Neuronal stem cell (in vitro differentiated cells): ENCODE data around the gene CHRDL2.
"Not testable (repeated sequence)": the region's sequence is repeated elsewhere in the genome, so short reads cannot be mapped to it uniquely, and the experiment has no call there.

Experiments
- DNase-seq: peaks from one replicate; pipeline ENCODE4 v3.0.0-alpha.2; 2013; ENCODE audit warnings: low spot score
- H2AFZ ChIP-seq: one replicate; pipeline ENCODE4 v1.6.1; 2013; ENCODE audit warnings: mild to moderate bottlenecking, low read length, inconsistent platforms
- H2AK5ac ChIP-seq: 2 replicates; pipeline ENCODE4 v1.6.1; 2013; ENCODE audit warnings: low read depth, mild to moderate bottlenecking, inconsistent platforms, low read length, moderate library complexity, mixed read lengths
- H2BK120ac ChIP-seq: 2 replicates; pipeline ENCODE4 v1.6.1; 2013; ENCODE audit warnings: low read depth, mild to moderate bottlenecking, inconsistent platforms, low read length, moderate library complexity, mixed read lengths
- H2BK12ac ChIP-seq: one replicate; pipeline ENCODE4 v1.6.1; 2013; ENCODE audit warnings: low read length, inconsistent platforms
- H2BK15ac ChIP-seq: 2 replicates; pipeline ENCODE4 v1.6.1; 2013; ENCODE audit warnings: mild to moderate bottlenecking, low read length, inconsistent platforms, mixed read lengths
- H2BK5ac ChIP-seq: one replicate; pipeline ENCODE4 v1.6.1; 2013; ENCODE audit warnings: inconsistent platforms, mild to moderate bottlenecking, low read length, moderate library complexity
- H3K14ac ChIP-seq: one replicate; pipeline ENCODE4 v1.6.1; 2013; ENCODE audit warnings: low read length, inconsistent platforms
- H3K18ac ChIP-seq: 2 replicates; pipeline ENCODE4 v1.6.1; 2013; ENCODE audit warnings: low read length, inconsistent platforms
- H3K23ac ChIP-seq: 2 replicates; pipeline ENCODE4 v1.6.1; 2013; ENCODE audit warnings: low read depth, mild to moderate bottlenecking, mixed read lengths, low read length, inconsistent platforms; ENCODE audit not compliant: poor library complexity
- H3K27ac ChIP-seq: replicated peaks from 3 replicates; pipeline ENCODE4 v1.5.1; 2013; ENCODE audit warnings: low read length, inconsistent platforms
- H3K27me3 ChIP-seq, 3 experiments: 2 replicates each; pipeline ENCODE4 v1.6.1; 2013; ENCODE audit warnings: low read length in 3 of 3, mild to moderate bottlenecking in 2 of 3, inconsistent platforms in 1 of 3, low read depth in 1 of 3, mixed read lengths in 1 of 3, moderate library complexity in 1 of 3; ENCODE audit not compliant: control insufficient read depth in 3 of 3, insufficient read depth in 3 of 3
- H3K36me3 ChIP-seq, 2 donors: replicated peaks in 1 of 2; 2 replicates each; pipeline ENCODE4 v1.6.1; 2013; ENCODE audit warnings: low read length in 2 of 2; ENCODE audit not compliant: control insufficient read depth in 2 of 2, insufficient read depth in 2 of 2
- H3K4ac ChIP-seq: 2 replicates; pipeline ENCODE4 v1.6.1; 2013; ENCODE audit warnings: inconsistent platforms, mild to moderate bottlenecking, low read length, moderate library complexity
- H3K4me1 ChIP-seq, 2 donors: 1 replicate in 1 of 2; 2 replicates in 1 of 2; pipeline ENCODE4 v1.6.1; 2013; ENCODE audit warnings: low read length in 2 of 2, low read depth in 1 of 2; ENCODE audit not compliant: control insufficient read depth in 2 of 2, insufficient read depth in 1 of 2
- H3K4me2 ChIP-seq: one replicate; pipeline ENCODE4 v1.6.1; 2013; ENCODE audit warnings: mild to moderate bottlenecking, low read length, inconsistent platforms; ENCODE audit not compliant: insufficient read depth, poor library complexity, severe bottlenecking
- H3K4me3 ChIP-seq, 2 donors: 2 replicates each; pipeline ENCODE4 v1.5.1; 2013; ENCODE audit warnings: low read length in 2 of 2, mild to moderate bottlenecking in 2 of 2, inconsistent platforms in 1 of 2, moderate library complexity in 1 of 2
- H3K79me1 ChIP-seq: one replicate; pipeline ENCODE4 v1.6.1; 2013; ENCODE audit warnings: low read depth, mild to moderate bottlenecking, inconsistent platforms, low read length, moderate library complexity
- H3K9ac ChIP-seq: one replicate; pipeline ENCODE4 v1.6.1; 2013; ENCODE audit warnings: mild to moderate bottlenecking, low read depth, low read length, inconsistent platforms; ENCODE audit not compliant: poor library complexity
- H3K9me3 ChIP-seq, 2 donors: replicated peaks in 1 of 2; 2 replicates each; pipeline versions ENCODE3 to v1.6.1; 2013; ENCODE audit warnings: low read length in 2 of 2, mild to moderate bottlenecking in 2 of 2, inconsistent platforms in 1 of 2, low read depth in 1 of 2, mixed read lengths in 1 of 2, moderate library complexity in 1 of 2; ENCODE audit not compliant: control insufficient read depth in 2 of 2, insufficient read depth in 1 of 2
- H4K8ac ChIP-seq: one replicate; pipeline ENCODE4 v1.6.1; 2013; ENCODE audit warnings: low read depth, mild to moderate bottlenecking, inconsistent platforms, low read length, moderate library complexity
- H4K91ac ChIP-seq: one replicate; pipeline ENCODE4 v1.6.1; 2013; ENCODE audit warnings: low read length, low read depth, mild to moderate bottlenecking, inconsistent platforms; ENCODE audit not compliant: poor library complexity
- WGBS, 2 donors: extraction: QIAGEN DNeasy Blood & Tissue Kit; methylation state at CpG; one replicate each; pipeline ENCODE4 v1.1.7; 2013; ENCODE audit warnings: missing lambda C conversion rate in 2 of 2, mixed read lengths in 1 of 2; ENCODE audit not compliant: insufficient read length in 2 of 2, insufficient replicate concordance in 1 of 2; ENCODE audit errors: extremely low coverage in 2 of 2; 5-methylcytosine and 5-hydroxymethylcytosine counted together

The CHRDL2 gene

DNA sequence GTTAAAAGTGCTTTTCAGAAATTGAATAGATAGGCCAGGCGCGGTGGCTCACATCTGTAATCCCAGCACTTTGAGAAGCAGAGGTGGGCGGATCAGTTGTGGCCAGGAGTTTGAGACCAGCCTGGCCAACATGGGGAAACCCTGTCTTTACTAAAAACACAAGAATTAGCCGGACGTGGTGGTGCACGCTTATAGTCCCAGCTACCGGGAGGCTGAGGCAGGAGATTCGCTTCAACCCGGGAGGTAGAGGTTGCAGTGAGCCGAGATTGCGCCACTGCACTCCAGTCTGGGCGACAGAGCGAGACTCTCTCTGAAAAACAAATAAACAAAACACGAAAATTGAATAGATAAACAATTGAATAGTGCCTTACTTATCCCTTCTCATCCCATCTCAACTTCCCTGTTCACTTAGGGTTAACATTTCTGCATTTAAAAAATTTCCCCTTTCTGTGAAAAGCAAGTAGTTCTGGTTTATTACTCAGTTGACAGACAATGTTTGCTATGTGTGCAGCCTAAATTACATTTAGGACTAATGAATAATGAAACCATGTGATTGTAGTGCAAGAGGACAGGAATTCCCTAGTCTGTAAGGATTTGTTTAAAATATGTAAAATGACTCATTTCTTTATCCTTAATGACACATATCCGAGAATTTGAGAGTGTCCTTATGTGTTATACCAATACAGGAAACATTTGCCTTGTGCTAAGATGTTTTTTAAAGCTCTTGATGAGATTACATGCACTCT, 23.5 kb upstream of the CHRDL2 start:
- Histone ChIP-seq H2BK120ac (no peak overlapping the region), H2BK15ac (no peak overlapping the region), H3K4me1 (peaks cover 4% of the 10 kb centered on the region in 2 donors), H3K9me3 (no peaks in the 10 kb centered on the region), H2BK5ac (no peak overlapping the region), H2AFZ (no peak overlapping the region), H3K36me3 (peaks cover 0 to 15% of the 10 kb centered on the region in 2 donors), H2AK5ac (no peak overlapping the region), H3K14ac (no peak overlapping the region), H3K27ac (no peak overlapping the region), H3K79me1 (no peaks in the 10 kb centered on the region), H3K4ac (no peak overlapping the region), H4K91ac (no peak overlapping the region), H2BK12ac (no peak overlapping the region), H3K9ac (no peak overlapping the region), H3K18ac (no peak overlapping the region), H3K23ac (no peak overlapping the region), H4K8ac (no peak overlapping the region), H3K27me3 (no peaks in the 10 kb centered on the region), H3K4me3 (no peak overlapping the region), H3K4me2 (no peak overlapping the region)
- DNase-seq, result no peak
- no CpG with 5 or more reads among the region's 15 CpGs for WGBS, 2 donors

DNA sequence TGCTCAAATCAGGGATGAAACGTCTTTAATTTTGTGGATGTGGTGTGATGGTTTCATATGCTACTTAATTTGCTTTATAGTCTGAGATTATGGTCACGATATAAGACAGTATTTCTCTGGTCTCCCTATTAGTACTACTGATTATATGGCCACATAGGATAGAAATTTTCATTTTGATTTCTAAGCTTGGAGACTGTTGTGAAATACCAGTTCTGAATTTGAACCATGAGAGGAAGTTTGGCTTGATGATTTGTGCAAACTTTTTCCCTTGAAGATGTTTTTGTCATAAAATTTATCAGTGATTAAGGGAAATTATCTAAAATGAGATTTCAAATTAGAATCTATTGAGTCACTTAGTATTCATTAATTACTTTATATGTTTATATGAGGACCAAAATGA, 20.1 kb upstream of the CHRDL2 start:
- Histone ChIP-seq H3K18ac (no peak overlapping the region), H3K4me2 (no peak overlapping the region), H2BK120ac (no peak overlapping the region), H4K8ac (no peak overlapping the region), H3K36me3 (peaks cover 0 to 15% of the 10 kb centered on the region in 2 donors), H3K27ac (no peak overlapping the region), H3K4me1 (peaks cover 9 to 10% of the 10 kb centered on the region in 2 donors), H3K9ac (no peak overlapping the region), H3K4me3 (no peak overlapping the region), H2AFZ (no peak overlapping the region), H3K79me1 (no peaks in the 10 kb centered on the region), H3K9me3 (no peaks in the 10 kb centered on the region), H3K14ac (no peak overlapping the region), H4K91ac (no peak overlapping the region), H2BK15ac (no peak overlapping the region), H2BK12ac (no peak overlapping the region), H2AK5ac (no peak overlapping the region), H3K4ac (no peak overlapping the region), H2BK5ac (no peak overlapping the region), H3K27me3 (no peaks in the 10 kb centered on the region), H3K23ac (no peak overlapping the region)
- no peak for DNase-seq
- no CpG with 5 or more reads among the region's 2 CpGs for WGBS, 2 donors

DNA sequence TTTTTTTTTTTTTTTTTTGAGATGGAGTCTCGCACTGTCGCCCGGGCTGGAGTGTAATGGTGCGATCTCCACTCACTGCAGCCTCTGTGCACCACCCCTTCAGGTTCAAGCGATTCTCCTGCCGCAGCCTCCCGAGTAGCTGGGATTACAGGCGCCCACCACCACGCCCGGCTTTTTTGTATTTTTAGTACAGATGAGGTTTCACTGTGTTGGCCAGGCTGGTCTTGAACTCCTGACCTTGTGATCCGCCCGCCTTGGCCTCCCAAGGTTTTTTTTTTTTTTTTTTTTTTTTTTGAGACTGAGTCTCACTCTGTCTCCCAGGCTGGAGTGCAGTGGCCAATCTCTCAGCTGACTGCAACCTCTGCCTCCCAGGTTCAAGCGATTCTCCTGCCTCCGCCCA, 19.4 kb upstream of the CHRDL2 start:
- not testable (repeated sequence) for H3K27me3 ChIP-seq, H3K4ac ChIP-seq, H3K4me2 ChIP-seq, H3K27ac ChIP-seq, H3K9ac ChIP-seq, H3K23ac ChIP-seq, H3K4me3 ChIP-seq, H3K9me3 ChIP-seq, H2BK120ac ChIP-seq, H3K14ac ChIP-seq, H2BK5ac ChIP-seq, H3K18ac ChIP-seq, H2BK12ac ChIP-seq, H2AK5ac ChIP-seq, DNase-seq, H4K91ac ChIP-seq, H4K8ac ChIP-seq, H3K79me1 ChIP-seq, H2AFZ ChIP-seq, H2BK15ac ChIP-seq
- H3K4me1 ChIP-seq, result peaks cover 9 to 10% of the 10 kb centered on the region in 2 donors
- peaks cover 0 to 15% of the 10 kb centered on the region in 2 donors for H3K36me3 ChIP-seq
- no CpG with 5 or more reads among the region's 14 CpGs for WGBS, 2 donors

DNA sequence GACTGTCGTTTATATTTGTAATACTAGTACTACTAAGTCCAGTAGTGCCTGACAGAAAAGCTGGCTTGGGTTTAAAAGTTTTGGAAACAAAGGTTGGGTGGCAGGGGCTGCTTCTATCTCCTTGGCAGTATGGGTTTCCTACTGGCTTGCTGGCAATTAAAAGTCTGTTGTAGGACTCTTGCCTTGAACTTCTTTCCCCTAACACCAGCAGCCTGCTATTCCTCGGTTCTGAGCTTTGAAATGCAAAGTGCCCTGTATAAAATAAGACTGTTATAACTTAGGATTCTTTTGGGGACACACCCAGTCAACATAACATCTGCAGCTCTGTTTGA, 18.7 kb upstream of the CHRDL2 start:
- no peak for DNase-seq
- H3K23ac ChIP-seq, result no peak overlapping the region
- no CpG with 5 or more reads among the region's 2 CpGs for WGBS, 2 donors
- H3K36me3 ChIP-seq, result peaks cover 0 to 15% of the 10 kb centered on the region in 2 donors
- H2AK5ac ChIP-seq, result no peak overlapping the region
- no peak overlapping the region for H3K4ac ChIP-seq
- H2BK5ac ChIP-seq, result no peak overlapping the region
- H3K4me2 ChIP-seq, result no peak overlapping the region
- no peaks in the 10 kb centered on the region for H3K9me3 ChIP-seq
- H2AFZ ChIP-seq, result peak overlapping the region; percentile 80
- no peak overlapping the region for H3K9ac ChIP-seq
- H4K8ac ChIP-seq, result no peak overlapping the region
- H2BK15ac ChIP-seq, result no peak overlapping the region
- no peak overlapping the region for H2BK120ac ChIP-seq
- H3K27ac ChIP-seq, result no peak overlapping the region
- H2BK12ac ChIP-seq, result no peak overlapping the region
- H3K79me1 ChIP-seq, result no peaks in the 10 kb centered on the region
- peaks cover 9% of the 10 kb centered on the region in 2 donors for H3K4me1 ChIP-seq
- H3K18ac ChIP-seq, result no peak overlapping the region
- no peak overlapping the region for H3K14ac ChIP-seq
- peak overlapping the region in 1 of 2 donors; percentile 76 for H3K4me3 ChIP-seq
- no peak overlapping the region for H4K91ac ChIP-seq
- H3K27me3 ChIP-seq, result no peaks in the 10 kb centered on the region
